Thyroid gland (tissue), 4 donors: Measurements from ENCODE around the gene PNMA6F. TPM values are rescaled to one million over a fixed set of nuclear protein-coding genes. Genes with fewer than 3 reads are reported as not detected.

Source experiments
- DNase-seq, 2 donors: peaks; one replicate each; pipeline ENCODE4 v3.0.0-alpha.2; 2019
- H3K27ac ChIP-seq, 3 donors: fragments of 200-600 bp; sonication (generic); 1 replicate in 2 of 3; 2 replicates in 1 of 3; pipeline ENCODE4 v1.5.1; 2016 to 2019; ENCODE audit warnings: mild to moderate bottlenecking in 1 of 3, moderate library complexity in 1 of 3
- H3K27me3 ChIP-seq: fragments of 200-600 bp; sonication (generic); one replicate; pipeline ENCODE4 v1.5.1; 2019
- H3K36me3 ChIP-seq, 2 donors: fragments of 200-600 bp; sonication (generic); one replicate each; pipeline ENCODE4 v1.5.1; 2016 to 2019
- H3K4me1 ChIP-seq, 2 donors: fragments of 200-600 bp; sonication (generic); one replicate each; pipeline ENCODE4 v1.5.1; 2017 to 2019
- H3K4me3 ChIP-seq, 3 donors: fragments of 200-600 bp; sonication (generic); replicated peaks in 1 of 3; 1 replicate in 2 of 3; 2 replicates in 1 of 3; pipeline ENCODE4 v1.5.1; 2016; ENCODE audit warnings: mild to moderate bottlenecking in 1 of 3
- H3K9me3 ChIP-seq: fragments of 200-600 bp; sonication (generic); one replicate; pipeline ENCODE4 v1.5.1; 2017
- POLR2A ChIP-seq, 2 donors: fragments of 450-650 bp; IDR thresholded peaks; one replicate each; pipeline ENCODE4 v1.6.1; 2017; ENCODE audit warnings: antibody characterized with exemption in 2 of 2, mild to moderate bottlenecking in 2 of 2, moderate library complexity in 1 of 2
- WGBS, 2 donors: methylation state at CpG; one replicate each; pipeline ENCODE4 v1.1.5; 2017; 5-methylcytosine and 5-hydroxymethylcytosine counted together
- intact Hi-C: fragments of 100-400 bp; cut with DNase I; formaldehyde crosslinking; loops from one replicate; pipeline ENCODE4 v1.15.1; 2023
- total RNA-seq, 4 donors: library from RNA; depleted of rRNA; stranded (reverse); fragments of >200 nt; gene quantifications; one replicate each; pipeline ENCODE4 v1.2.3, GENCODE V29; 2016
- TF ChIP-seq, protein P1 (sequence below), 6 experiments: fragments of 200-600 bp in 3 of 6; fragments of 450-650 bp in 3 of 6; sonication (generic) in 3 of 6; IDR thresholded peaks; one replicate each; pipeline ENCODE4 v1.5.1; 2016 to 2019; ENCODE audit warnings: antibody characterized with exemption in 6 of 6, mild to moderate bottlenecking in 2 of 6, inconsistent platforms in 1 of 6, moderate library complexity in 1 of 6

PNMA6F gene
- total RNA-seq, 4 donors from 2014 or later, result not detected

DNA sequence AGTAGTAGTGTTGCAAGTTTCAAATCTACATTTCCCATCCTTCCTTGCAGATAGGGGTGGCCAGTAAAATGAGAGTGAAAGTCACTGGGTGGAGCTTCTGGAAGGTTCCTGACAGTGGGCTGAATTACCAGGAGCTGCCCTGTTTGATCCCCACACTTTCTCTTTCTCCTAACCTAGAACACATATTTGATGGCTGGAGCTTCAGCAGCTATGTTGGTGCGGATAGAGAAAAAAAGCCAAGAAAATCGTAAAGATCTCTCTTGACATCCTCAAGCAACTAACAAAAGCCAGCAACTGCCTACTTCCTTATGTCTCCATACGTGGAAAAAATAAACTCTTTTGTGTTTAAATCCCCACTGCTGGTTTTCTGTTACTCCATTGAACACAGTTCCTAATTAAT, 44.6 kb upstream of the PNMA6F start:
- no peak for TF ChIP-seq POLR2A (IDR thresholded peaks at IDR 0.05)
- TF ChIP-seq, protein P1, sequence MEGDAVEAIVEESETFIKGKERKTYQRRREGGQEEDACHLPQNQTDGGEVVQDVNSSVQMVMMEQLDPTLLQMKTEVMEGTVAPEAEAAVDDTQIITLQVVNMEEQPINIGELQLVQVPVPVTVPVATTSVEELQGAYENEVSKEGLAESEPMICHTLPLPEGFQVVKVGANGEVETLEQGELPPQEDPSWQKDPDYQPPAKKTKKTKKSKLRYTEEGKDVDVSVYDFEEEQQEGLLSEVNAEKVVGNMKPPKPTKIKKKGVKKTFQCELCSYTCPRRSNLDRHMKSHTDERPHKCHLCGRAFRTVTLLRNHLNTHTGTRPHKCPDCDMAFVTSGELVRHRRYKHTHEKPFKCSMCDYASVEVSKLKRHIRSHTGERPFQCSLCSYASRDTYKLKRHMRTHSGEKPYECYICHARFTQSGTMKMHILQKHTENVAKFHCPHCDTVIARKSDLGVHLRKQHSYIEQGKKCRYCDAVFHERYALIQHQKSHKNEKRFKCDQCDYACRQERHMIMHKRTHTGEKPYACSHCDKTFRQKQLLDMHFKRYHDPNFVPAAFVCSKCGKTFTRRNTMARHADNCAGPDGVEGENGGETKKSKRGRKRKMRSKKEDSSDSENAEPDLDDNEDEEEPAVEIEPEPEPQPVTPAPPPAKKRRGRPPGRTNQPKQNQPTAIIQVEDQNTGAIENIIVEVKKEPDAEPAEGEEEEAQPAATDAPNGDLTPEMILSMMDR (IDR thresholded peaks at IDR 0.05), result no peak
- no peaks in the 10 kb centered on the region for H3K36me3 ChIP-seq
- H3K9me3 ChIP-seq, result no peaks in the 10 kb centered on the region
- no peak overlapping the region for H3K4me3 ChIP-seq
- H3K4me1 ChIP-seq, result peaks cover 6 to 7% of the 10 kb centered on the region in 2 donors
- DNase-seq, result no peak
- 93 to 96% methylated on average over 3 of the region's 3 CpGs for WGBS, 2 donors
- no peak overlapping the region for H3K27ac ChIP-seq
- intact Hi-C loops, result no loop called here
- H3K27me3 ChIP-seq, result peaks cover 5% of the 10 kb centered on the region

DNA sequence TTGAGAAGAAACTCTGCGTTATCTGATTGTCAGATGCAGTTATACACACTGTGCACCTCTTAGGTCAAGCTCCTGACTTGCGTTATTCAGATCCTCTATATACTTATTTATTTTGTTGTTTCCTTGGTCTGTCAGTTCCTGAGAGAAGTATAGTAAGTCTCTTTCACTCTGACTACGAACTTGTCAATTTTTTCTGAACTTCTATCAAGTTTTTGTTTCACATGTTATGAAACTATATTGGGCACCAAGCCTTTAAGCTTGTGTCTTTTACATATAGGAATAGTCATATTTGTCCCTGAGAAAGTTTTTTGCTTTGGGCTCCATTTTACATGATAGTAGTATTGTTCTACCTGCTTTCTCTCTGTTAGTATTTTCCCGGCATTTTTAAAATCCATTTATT, 44.1 kb upstream of the PNMA6F start:
- peaks cover 7 to 8% of the 10 kb centered on the region in 2 donors for H3K4me1 ChIP-seq
- H3K27me3 ChIP-seq, result peaks cover 5% of the 10 kb centered on the region
- no peak for DNase-seq
- intact Hi-C loops, result no loop called here
- TF ChIP-seq, protein P1 (IDR thresholded peaks at IDR 0.05), result no peak
- no peak for TF ChIP-seq POLR2A (IDR thresholded peaks at IDR 0.05)
- H3K36me3 ChIP-seq, result no peaks in the 10 kb centered on the region
- H3K4me3 ChIP-seq, result no peak overlapping the region
- no peaks in the 10 kb centered on the region for H3K9me3 ChIP-seq
- 87 to 95% methylated on average over 4 of the region's 4 CpGs for WGBS, 2 donors
- H3K27ac ChIP-seq, result no peak overlapping the region

DNA sequence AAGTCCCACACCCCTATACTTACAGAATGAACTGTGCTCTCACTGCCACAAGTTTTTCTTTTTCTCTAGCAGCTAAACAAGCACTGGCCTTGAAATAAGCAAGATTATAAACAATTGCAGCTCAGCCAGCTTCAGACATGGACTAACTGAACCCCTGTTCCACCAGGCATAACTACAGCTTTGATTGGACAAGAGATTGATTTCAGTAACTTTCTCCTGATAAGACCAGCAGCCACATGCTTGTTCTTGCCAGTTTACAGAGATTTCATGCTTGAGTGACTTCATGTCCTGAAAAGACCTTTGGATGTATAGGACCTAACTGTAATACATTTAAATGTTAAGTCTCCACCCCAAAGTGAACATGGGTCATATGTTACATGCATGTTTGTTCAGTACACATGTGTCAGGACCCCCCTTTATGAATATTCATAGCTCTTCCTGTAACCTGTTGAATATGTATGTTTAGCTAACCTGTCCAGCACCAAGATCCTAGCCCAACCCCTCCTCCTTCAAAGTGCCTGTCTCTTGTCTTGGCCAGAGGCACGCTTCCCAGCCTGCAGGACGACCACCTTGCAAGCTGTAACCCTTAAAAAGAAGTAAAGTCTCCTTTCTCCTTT, 40.3 kb upstream of the PNMA6F start:
- Histone ChIP-seq H3K9me3 (no peaks in the 10 kb centered on the region), H3K27me3 (no peaks in the 10 kb centered on the region), H3K36me3 (no peaks in the 10 kb centered on the region), H3K27ac (no peak overlapping the region), H3K4me1 (peaks cover 7 to 8% of the 10 kb centered on the region in 2 donors), H3K4me3 (no peak overlapping the region)
- WGBS, 2 donors, result 0 to 43% methylated on average over 2 of the region's 2 CpGs
- DNase-seq, result no peak
- no peak for TF ChIP-seq POLR2A (IDR thresholded peaks at IDR 0.05)
- TF ChIP-seq, protein P1 (IDR thresholded peaks at IDR 0.05), result no peak
- intact Hi-C loops, result no loop called here

DNA sequence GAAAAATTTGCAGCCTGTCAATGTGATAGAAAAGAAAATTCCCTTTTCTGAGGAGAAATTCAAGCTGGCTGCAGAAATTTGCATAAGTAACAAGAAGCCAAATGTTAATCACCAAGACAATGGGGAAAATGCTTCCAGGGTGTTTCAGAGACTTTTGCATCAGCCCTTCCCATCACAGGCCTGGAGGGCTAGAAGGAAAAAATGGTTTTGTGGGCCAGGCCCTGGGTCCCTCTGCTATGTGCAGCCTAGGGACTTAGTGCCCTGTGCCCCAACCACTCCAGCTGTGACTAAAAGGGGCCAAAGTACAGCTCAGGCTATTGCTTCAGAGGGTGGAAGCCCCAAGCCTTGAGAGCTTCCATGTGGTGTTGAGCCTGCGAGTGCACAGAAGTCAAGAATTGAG, 36.3 kb upstream of the PNMA6F start:
- intact Hi-C loops, result no loop called here
- no peaks in the 10 kb centered on the region for H3K27me3 ChIP-seq
- no peaks in the 10 kb centered on the region for H3K9me3 ChIP-seq
- no peak overlapping the region for H3K27ac ChIP-seq
- H3K4me1 ChIP-seq, result peaks cover 7 to 8% of the 10 kb centered on the region in 2 donors
- H3K36me3 ChIP-seq, result no peaks in the 10 kb centered on the region
- no CpG with 5 or more reads among the region's 1 CpG for WGBS, 2 donors
- no peak overlapping the region for H3K4me3 ChIP-seq
- no peak for DNase-seq
- TF ChIP-seq, protein P1 (IDR thresholded peaks at IDR 0.05), result no peak
- TF ChIP-seq POLR2A (IDR thresholded peaks at IDR 0.05), result no peak

DNA sequence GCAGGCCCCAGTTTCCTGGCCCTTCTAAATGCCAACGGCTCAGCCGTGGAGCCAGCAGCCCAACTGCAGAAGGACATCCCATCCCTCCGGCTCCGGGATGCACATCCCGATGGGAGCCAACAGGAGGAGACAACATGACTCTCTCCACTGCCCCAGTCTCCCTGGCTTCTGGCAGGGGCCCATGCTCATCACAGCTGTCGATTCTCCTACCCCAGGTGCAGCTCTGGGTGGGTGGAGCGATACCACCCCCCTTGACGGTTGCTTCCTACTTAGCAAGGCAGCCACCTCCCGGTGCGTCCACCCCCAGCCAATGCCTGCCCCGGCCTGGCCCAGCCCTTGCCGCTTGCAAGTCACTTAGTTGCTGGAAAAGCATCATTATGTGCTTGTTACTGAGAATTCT, 31.8 kb upstream of the PNMA6F start:
- no peak for DNase-seq
- no peak overlapping the region for H3K4me3 ChIP-seq
- no peaks in the 10 kb centered on the region for H3K9me3 ChIP-seq
- no peaks in the 10 kb centered on the region for H3K27me3 ChIP-seq
- no peaks in the 10 kb centered on the region for H3K4me1 ChIP-seq
- TF ChIP-seq, protein P1 (IDR thresholded peaks at IDR 0.05), result no peak
- TF ChIP-seq POLR2A (IDR thresholded peaks at IDR 0.05), result no peak
- intact Hi-C loops, result no loop called here
- WGBS, 2 donors, result 80 to 88% methylated on average over 2 to 7 of the region's 12 CpGs
- H3K36me3 ChIP-seq, result no peaks in the 10 kb centered on the region
- H3K27ac ChIP-seq, result no peak overlapping the region
